DMS114 treated with DMSO at 0.1 percent for 48 hours (cell line): ENCODE results near the gene DDX1.

Experiments used
- DNase-seq: peaks from one replicate; lab custom pipeline; 2025; ENCODE audit not compliant: unreplicated experiment; lab: John Stamatoyannopoulos, UW

The DDX1 gene

DNA sequence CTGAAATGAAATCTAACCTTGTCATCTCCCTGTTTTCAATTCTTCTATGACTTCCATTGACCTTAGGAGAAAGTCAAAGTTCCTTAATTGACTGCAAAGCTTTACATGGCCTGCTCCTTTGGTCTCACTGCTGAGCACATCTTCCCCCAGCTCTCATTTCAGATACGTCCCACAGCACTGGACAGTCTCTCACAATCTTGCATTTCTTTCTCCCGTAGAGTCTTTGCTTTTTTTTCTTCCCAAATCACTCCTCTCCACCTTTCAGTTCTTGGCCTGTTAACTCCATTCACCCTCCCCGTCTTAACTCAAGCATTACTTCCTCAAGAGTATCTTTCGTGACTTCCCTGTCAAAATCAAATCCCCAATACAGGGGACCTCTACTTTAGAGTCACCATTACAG lies 67.2 kb downstream of the DDX1 start:
- no peak for DNase-seq

DNA sequence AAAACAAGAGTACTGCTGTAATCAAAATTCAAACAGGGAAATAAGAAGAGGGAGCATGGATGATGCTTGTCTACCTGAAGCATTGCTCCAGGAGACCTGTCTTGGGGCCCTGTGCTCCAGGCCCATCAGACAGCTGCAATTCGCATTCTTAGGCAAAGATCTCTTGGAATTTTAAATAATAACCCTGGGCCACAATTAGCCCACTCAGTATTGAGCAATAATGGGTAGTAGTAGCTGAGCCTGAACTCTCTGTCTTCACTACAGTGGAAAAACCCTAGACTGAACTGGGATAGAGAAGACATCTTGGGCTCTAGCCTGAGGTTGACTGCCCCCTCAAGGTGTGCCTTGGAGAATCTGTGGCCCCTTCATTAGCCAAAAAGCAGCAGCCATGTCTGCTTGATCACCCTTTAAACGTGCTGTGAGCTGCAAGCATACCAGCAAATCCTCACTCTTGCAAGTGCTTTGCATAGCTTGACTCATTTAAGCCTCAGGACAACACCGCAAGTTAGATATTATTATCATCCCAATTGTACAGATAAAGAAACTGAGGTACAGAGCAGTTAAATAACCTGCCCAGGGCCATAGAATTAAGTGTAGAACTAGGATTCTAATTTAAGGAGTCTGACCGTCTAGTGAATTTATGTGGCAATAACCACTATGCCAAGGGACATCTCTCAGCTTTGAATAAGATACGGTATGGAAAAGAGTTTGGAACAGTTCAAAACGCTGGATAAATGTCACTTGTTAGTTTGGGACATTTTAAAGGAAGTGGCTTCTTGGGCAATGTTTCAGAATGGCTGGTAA lies 69.0 kb downstream of the DDX1 start:
- DNase-seq, result no peak

DNA sequence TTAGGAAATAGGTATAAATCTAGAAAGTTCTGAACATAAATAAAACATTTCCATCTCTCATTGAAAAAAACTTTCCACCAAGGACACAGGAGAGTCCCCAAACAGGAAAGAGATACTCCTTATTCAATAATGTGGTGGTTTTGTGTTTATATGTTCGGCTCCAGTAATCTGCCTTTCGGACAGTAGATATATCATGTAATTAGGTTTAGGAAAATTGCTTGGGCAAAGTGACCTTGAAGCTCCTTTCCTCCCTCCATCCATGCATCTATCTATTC lies 69.6 kb downstream of the DDX1 start:
- DNase-seq, result no peak

DNA sequence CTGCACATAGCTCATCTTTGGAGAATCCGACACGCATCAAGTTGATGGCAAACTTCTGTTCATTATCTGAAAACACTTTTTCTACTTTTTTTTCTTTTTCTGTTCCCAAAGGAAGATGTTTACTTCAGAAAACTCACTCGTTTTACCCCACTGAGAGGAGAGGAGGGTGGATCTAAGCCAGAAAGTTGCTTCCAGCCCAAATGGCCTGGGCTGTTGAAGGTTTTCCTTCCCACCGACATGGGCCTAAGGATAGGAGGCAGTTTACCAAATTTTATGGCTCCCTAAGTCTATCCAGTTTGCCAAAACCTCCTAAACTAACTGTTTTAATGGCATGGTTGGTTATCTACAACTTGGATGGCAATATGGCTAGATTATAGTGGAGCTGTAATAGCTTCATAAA lies 70.4 kb downstream of the DDX1 start:
- DNase-seq, result no peak

DNA sequence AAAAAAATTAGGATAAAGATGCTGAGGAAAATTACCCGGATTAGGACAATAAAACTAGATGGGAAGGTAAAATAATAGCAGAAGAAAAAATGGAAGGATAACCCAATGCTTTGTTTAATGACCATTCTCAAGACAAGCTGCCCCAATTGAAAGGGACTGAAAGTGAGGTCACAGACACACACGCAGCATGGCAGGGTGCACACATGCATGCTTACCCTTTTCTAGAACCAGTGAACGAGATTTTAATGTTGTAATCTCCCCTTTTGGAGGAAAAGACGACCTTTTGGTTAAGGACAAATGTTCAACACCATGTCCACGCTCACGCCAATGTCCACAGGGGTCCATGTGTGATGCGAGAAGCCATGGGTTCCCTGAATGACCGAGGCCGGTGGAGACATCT lies 70.9 kb downstream of the DDX1 start:
- no peak for DNase-seq

DNA sequence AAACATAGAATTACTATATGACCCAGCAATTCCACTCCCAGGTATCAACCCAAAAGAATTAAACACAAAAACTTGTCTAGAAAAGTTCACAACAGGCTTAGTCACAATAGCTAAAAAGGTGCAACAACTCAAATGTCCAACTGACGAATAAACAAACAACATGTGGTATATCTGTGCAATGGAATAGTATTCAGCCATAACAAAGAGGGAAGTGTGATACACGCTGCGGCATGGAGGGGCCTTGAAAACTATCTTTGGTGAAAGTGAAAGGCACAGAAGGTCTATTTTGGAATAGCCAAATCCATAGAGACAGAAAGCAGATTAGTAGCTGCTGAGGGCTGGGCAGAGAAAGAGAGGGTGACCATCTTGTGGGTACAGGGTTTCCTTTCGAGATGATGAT lies 72.1 kb downstream of the DDX1 start:
- no peak for DNase-seq

DNA sequence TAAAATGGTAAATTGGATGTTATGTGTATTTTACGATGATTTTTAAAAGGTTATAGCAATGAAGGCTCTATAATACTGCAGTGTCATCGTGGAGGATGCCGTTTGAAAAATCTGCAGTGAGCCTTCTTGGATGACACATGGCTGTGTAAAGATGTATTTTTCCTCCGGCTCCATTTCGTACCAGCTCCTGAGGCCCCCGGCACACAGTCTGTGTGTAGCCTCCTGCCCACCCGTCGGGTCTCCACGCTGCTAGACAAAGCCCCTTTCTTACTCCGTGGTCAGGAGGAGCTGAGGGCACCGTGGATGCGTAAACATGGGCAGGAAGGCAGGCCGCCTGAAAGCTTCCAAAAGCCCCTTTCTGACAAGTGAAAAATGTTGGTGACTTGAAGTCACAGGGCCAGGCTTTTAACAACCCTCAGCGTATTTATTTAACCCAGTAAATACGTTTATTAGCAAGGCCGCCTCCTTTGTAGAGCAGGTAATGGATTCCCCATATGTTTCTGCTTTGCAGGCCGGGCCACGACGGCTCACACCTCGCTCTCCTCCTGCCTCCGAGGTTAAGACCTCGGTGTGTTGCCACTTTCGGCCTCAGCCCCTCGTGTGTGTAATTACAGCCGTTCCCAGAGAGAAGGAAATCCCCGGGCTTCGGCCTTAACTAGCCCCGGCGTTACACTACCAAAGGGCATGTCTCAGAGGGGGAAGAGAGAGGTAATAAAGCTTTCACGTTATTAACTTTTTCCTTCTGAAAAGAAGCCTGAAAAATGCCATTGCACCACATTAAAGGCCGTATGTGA lies 72.8 kb downstream of the DDX1 start:
- no peak for DNase-seq

DNA sequence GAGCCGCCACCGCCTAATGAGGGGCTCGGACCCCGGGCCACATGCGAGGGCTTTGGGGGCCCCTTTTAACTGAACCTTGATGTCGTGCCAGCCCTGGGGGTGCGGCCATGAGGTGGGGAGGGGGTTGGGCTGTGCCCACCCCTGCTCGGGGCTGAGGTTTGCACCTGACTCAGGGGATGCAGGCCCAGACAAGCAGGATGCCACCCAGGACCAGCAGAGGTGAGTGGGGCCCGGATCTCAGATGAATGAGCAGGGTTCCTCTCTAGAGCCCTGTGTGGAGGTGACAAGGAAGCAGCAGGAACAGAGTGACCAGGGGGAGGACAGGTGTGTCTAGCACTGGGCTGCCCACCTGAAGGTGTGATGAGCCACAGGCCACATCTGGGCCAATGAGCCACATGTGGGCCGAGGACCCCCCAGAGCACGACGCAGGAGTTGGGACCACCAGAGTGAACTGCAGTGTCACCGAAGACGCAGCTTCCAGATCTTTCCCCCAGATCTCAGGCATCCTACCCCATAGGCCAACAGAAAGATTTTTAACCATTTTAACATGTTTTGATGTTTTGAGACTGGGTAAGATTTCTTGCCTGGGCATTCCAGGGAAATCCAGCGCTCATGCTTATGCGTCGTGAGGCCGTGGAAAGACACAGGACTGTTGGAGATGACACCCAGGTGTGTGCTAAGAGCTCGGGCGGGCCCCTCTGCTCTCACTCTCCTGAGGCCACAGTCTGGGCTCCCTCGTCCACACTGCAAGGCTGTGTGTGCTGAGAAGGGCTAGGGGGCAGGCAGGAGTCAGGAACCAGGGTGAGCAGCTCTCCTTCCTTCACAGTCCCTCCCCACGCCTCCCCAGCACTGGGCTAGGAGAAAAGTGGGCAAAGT lies 73.6 kb downstream of the DDX1 start:
- DNase-seq, result no peak

DNA sequence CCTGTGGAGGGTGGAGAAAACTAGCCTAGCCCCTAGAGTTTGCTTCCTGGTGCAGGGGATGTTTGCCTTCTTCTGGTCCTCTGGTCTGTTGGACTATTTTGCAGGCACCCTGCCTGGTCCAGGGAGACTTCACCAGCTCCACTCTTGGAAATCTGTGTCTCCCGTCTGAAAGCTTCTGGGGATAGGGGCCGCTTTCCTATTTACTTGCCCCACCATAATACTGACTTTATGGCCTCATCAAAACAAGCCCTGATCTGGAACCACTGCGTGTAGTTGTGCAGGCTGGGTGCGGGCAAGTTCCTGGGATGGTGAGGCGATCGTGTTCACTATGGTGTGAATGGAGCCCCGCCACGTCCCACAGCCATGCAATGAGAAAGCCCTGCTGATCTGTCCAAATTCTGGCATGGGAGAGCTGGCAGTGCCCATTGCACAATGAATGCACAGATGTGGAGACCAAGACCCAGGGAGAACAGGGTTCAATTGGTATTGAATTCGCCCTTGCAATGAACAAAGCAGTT lies 74.3 kb downstream of the DDX1 start:
- no peak for DNase-seq

DNA sequence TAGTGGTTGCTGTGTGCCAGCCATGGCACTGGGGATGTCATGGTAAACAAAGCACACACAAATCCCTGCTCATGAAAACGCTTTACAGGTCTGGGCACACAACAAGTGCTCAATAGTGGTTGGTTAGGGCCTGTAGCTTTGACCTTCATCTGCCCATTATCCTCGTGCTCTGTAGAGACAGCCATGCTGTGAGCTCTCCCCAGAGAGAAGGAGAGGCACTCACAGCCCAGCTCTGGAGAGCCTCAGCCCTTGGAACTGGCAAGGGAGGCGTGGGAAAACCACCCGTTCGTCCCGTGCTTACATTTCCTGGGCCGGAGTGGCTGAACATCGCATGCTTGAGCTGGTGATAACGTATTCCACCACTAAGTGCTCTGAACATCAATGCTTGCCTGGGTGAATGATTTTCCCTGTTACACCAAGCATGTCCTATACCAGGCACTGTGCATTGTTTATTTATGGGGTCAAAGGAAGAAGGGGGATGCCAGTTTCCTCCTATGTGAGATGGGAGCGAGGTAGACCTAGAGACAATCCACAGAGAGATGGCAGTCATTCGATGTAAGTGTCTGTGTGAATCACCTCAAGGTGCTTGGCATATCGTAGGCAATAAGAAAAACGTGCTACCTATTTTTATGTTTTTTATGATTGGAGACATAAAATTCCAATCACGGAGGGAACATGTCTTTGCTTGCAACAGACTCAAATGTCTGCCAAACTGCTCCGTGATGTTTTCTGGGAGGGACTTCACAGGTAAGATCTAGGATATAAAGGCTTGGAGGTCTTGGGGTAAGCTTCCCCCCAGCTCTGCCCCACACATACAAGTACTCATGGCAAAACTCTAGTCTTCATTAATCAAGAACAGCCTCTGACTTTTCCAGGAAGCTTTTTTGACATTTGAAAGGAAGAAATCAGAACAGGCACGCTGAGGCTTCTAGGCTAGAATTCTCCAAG lies 75.5 kb downstream of the DDX1 start:
- DNase-seq, result no peak

DNA sequence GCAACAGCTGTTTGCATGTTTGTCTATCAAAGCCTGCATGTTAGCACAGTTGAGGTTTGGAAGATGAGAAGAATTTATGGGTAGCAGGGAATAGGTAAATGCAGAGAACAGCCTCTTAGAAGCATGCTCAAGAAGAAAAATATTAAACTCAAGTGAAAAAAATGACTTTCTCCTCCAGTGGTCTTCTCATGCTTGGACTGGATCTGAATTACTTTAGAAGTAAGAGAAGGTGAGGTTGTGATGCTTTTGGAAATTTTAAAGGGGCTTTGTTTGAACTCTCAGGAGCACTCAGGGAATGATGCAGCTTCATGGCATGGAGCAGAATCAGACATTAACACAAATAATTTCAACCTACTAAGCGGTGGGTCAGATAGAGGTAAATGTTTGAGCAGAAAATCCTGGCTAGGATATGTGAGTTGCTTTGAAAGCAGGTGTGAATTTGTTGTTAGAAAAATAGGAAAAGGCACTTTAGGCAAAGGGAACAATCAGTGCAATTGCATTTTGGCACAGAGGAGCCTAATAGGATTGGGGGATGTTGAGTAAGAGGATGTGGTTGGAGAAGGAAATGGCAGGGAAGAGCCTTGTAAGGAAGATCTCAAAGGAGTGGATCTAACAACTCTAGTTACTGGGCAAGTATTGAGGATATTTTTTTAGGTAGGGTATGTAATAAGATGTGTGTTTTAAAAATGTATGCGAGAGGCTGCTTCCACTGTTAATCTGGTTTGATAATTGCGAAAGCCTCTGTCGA lies 76.3 kb downstream of the DDX1 start:
- DNase-seq, result no peak

DNA sequence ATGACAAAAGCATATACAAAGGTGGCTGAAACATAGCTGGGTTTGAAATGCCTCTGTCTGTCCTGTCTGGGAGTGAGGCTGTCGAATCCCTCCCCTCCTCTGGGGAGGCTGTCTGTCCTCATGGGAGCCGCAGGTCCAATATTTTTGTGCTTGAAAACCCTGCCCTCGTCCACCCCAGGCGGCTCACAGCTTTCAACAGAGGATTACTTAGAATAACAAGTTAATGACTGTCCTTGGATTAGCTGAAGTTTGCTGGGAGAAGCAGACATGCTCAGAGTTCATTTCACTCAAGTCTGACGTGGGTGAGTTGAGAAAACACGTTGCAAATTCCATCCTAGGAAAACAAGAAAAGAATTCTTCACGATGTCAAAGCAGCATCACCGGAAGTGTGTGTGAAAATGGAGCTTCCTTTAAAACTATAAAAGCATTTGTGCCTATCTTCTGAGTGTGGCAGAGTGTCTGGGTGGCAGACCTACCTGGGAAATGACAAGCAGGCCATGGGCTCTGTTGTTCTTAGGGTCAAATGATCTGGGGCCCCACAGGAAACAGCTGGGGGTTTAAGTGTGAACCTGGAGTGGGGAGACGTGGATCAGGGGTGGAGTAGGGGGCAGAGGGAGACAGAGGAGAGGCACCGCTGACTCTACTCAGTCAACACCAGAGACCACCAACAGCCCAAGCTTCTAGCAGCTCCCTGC lies 77.1 kb downstream of the DDX1 start:
- DNase-seq, result no peak

DNA sequence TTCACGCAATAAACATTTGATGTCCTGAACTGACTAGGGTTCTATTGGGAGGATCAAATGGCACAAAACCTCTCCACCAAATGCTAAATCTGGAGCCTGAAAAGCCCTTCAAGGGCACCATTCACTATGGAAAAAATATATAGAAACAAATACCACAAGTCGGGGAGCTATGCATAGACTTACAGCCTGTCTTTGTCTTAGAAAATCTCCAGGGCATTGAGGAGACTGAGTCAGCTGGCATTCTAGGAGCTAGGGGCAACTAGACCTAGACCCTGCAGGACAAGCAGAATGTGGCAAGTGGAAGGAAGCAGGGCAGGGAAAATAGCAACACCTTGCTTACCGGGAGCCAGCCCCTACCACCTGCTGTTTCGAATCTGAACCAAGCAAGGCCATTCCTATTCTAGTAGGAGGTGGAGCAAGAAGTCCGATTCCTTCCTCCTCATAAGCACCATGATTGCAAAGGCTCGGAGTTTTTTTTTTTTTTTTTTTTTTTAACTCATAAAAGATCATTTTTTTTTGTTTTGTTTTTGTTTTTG lies 77.8 kb downstream of the DDX1 start:
- no peak for DNase-seq

DNA sequence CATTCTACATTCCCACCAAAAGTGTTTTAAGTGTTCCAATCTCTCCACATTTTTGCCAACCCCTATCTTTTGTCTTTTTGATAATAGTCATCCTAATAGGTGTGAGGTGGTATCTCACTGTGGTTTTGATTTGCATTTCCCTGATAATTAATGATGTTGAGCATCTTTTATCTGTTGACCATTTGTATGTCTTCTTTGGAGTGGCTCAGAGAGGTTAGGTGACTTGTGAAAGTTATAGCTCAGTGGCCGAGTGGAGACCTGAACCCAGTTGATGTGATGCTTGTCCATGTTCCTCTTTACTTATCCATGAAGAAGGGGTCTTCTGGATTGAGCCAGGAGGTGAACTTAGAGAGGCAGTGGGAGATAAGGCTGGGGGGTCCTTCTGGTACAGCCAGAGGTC lies 78.8 kb downstream of the DDX1 start:
- DNase-seq, result no peak

DNA sequence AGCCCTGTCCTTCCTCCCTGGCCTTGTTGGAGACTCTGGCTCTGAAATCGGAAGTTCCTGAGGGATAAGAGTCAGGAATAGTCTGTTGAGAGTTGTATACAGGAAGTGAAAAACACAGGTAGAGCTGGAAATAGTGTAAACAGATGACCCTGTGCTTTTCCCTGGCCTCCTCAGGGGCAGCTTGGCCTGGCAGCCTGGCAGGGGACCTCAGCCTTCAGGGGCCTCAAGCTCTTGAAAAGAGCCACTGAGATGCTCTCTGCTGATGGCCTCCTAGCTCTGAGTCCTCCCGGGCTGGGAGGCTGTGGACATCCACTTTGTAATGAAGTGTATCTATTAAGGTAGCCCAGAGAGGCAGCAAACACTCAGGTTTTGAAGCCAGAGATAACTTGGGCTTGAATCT lies 79.3 kb downstream of the DDX1 start:
- DNase-seq, result no peak

DNA sequence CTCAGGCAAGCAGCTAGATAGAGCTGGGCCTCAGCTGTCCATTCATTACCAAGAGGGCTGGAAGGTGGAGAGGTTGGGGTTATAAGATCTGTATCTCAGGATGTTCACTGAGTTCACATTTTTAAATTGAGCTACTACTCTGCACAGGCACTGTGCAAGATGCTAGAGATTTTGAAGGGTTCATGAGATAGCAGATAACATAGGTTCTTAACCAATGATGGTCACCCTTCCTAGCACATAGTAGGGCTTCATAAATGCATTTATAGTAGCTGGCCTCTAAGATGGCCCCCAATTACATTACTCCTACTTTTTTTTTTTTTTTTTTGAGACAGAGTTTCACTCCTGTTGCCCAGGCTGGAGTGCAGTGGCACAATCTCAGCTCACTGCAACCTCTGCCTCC lies 79.7 kb downstream of the DDX1 start:
- no peak for DNase-seq

DNA sequence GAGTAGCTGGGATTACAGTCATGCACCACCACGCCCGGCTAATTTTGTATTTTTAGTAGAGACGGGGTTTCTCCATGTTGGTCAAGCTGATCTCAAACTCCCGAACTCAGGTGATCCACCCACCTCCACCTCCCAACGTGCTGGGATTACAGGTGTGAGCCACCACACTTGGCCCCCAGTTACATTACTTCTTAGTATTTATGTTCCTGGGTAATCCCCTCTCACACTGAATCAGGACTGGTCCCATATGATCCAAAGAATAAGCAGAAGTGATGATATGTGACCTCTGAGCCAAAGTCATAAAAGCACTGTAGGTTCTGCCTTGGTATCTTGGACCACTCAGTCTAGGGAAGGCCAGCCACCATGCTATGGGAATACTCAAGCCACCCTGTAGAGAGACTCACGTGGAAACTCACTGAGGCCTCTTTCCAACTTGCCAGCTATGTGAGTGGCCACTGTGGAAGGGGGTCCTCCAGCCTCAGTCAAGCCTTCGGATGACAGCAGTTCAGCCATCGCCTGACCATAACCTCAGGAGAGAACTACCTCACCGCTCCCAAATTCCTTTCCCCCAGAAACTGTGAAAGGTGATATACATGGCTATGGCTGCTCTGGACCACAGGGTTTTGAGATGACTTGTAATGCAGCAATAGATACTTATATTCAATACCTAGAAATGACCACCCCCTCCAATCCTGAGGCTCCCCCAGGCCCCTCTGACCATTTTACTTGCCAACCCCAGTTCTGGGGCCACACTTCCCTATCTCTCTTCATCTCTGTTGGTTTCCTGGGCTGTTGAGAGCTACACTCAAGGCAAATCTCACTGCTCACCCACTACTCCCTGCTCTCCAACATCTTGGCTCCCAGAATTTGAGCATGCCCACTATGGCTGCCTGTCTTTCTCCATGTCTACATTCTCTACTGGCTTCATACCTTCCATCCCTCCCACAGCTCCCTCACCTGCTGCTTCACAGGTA lies 80.5 kb downstream of the DDX1 start:
- no peak for DNase-seq
